CD4-positive, alpha-beta T cell (primary cell): ENCODE results near the gene SH2D7. TPM values are rescaled to one million over a fixed set of nuclear protein-coding genes. Genes with fewer than 3 reads are reported as not detected.

Experiments
- ATAC-seq: fragments of 200-7000 bp; cut with Tn5 transposase; one replicate; pipeline ENCODE4 v1.10.0; 2022; ENCODE audit warnings: mild to moderate bottlenecking; ENCODE audit not compliant: poor library complexity
- CTCF ChIA-PET: fragments of 350-600 bp; sonication (Branson Sonifier 250); formaldehyde crosslinking; loops from one replicate; lab custom pipeline; 2021; ENCODE audit warnings: antibody characterized with exemption, inconsistent platforms; lab: Charles Lee
- POLR2A ChIA-PET: fragments of 350-600 bp; sonication (Branson Sonifier 250); formaldehyde crosslinking; loops from one replicate; lab custom pipeline; 2021; ENCODE audit warnings: antibody characterized with exemption, inconsistent platforms; lab: Charles Lee
- DNase-seq, 14 experiments: peaks; one replicate each; pipeline ENCODE4 v3.0.0-alpha.2; 2013 to 2020; ENCODE audit warnings: mixed read lengths in 2 of 14
- H3K27ac ChIP-seq, 2 donors: one replicate each; pipeline versions ENCODE4 v1.5.1 to v1.7.0; 2013; ENCODE audit warnings: low read length in 2 of 2, low read depth in 1 of 2, mild to moderate bottlenecking in 1 of 2
- H3K27me3 ChIP-seq, 2 experiments: 1 replicate in 1 of 2; 2 replicates in 1 of 2; pipeline versions ENCODE4 v1.6.1 to v1.7.0; 2013; ENCODE audit warnings: low read length in 2 of 2, control low read depth in 1 of 2, mild to moderate bottlenecking in 1 of 2, moderate library complexity in 1 of 2; ENCODE audit not compliant: insufficient read depth in 2 of 2, control insufficient read depth in 1 of 2
- H3K36me3 ChIP-seq: one replicate; pipeline ENCODE4 v1.6.1; 2013; ENCODE audit warnings: low read length, control low read depth; ENCODE audit not compliant: insufficient read depth
- H3K4me1 ChIP-seq: one replicate; pipeline ENCODE4 v1.6.1; 2013; ENCODE audit warnings: low read length, control low read depth; ENCODE audit not compliant: insufficient read depth
- H3K4me3 ChIP-seq: one replicate; pipeline ENCODE4 v1.5.1; 2013; ENCODE audit warnings: mild to moderate bottlenecking, low read length, moderate library complexity
- H3K9me3 ChIP-seq, 2 experiments: 1 replicate in 1 of 2; 2 replicates in 1 of 2; pipeline versions ENCODE4 v1.6.1 to v1.7.0; 2013; ENCODE audit warnings: low read length in 2 of 2, mild to moderate bottlenecking in 2 of 2, control low read depth in 1 of 2, moderate library complexity in 1 of 2; ENCODE audit not compliant: control insufficient read depth in 1 of 2, insufficient read depth in 1 of 2
- H3K27ac Mint-ChIP-seq: one replicate; pipeline ENCODE4 v1.8.0; 2020; ENCODE audit warnings: mixed read lengths
- H3K27me3 Mint-ChIP-seq: one replicate; pipeline ENCODE4 v1.8.0; 2021; ENCODE audit warnings: mixed read lengths
- H3K36me3 Mint-ChIP-seq: one replicate; pipeline ENCODE4 v1.8.0; 2021; ENCODE audit warnings: low read depth, mixed read lengths
- H3K4me1 Mint-ChIP-seq: one replicate; pipeline ENCODE4 v1.8.0; 2021; ENCODE audit warnings: low read depth, mixed read lengths
- H3K4me3 Mint-ChIP-seq: one replicate; pipeline ENCODE4 v1.8.0; 2020; ENCODE audit warnings: mild to moderate bottlenecking, mixed read lengths
- H3K9me3 Mint-ChIP-seq: one replicate; pipeline ENCODE4 v1.8.0; 2020; ENCODE audit warnings: mixed read lengths
- CTCF ChIP-seq: fragments of 200-600 bp; IDR thresholded peaks from one replicate; pipeline ENCODE4 v1.8.0; 2022; ENCODE audit warnings: antibody characterized with exemption, mild to moderate bottlenecking
- intact Hi-C, 2 experiments: fragments of 100-400 bp; cut with DNase I in 1 of 2; cut with micrococcal nuclease in 1 of 2; formaldehyde crosslinking; loops; one replicate each; pipeline versions ENCODE4 v1.15.1 to v1.9.0; 2023 to 2025; cut with DNase I, micrococcal nuclease
- total RNA-seq, 174 experiments: library from RNA in 2 of 174; stranded (reverse) in 2 of 174; gene quantifications; one replicate each; pipeline ENCODE4 v1.2.3 and lab custom pipeline; 2021 to 2026

Gene SH2D7
- total RNA-seq, 2 experiments from 2014 or later: not detected

- no peak for ATAC-seq
- Histone ChIP-seq H3K36me3 (no peaks in the 10 kb centered on the region), H3K27me3 (no peaks in the 10 kb centered on the region), H3K27ac (peak overlapping the region; percentile 58 to 79), H3K4me3 (no peak overlapping the region), H3K9me3 (no peaks in the 10 kb centered on the region), H3K4me1 (peaks cover 95% of the 10 kb centered on the region)
- ChIA-PET CTCF (interaction anchor here (0.6 to 4.8 kb wide), 6 partner anchors 9 to 63 kb away, joined by 3 to 22 read pairs (median 8); partner anchors contain the start of gene CIB2), POLR2A (interaction anchor here (1.0 to 14.8 kb wide), 11 partner anchors 9 to 370 kb away, joined by 3 to 304 read pairs (median 7); partner anchors contain the start of genes IDH3A, IREB2, SKIC8 and TBC1D2B)
- peaks cover 13% of the 10 kb centered on the region for H3K4me1 Mint-ChIP-seq
- no peak overlapping the region for H3K27ac Mint-ChIP-seq
- H3K9me3 Mint-ChIP-seq: no peaks in the 10 kb centered on the region
- H3K27me3 Mint-ChIP-seq: no peaks in the 10 kb centered on the region
- no peak for DNase-seq
- intact Hi-C loops: loop anchor here in 1 of 2 experiments (1.0 kb wide), 1 partner anchor 33 kb away; no protein-coding TSS in a partner anchor
- no peak overlapping the region for H3K4me3 Mint-ChIP-seq
- no peaks in the 10 kb centered on the region for H3K36me3 Mint-ChIP-seq
- TF ChIP-seq CTCF: no peak
Measured at GRCh38 chr15:78067328-78068228, 24.8 kb upstream of the SH2D7 start.

GRCh38 chr15:78069052-78069414, 23.3 kb upstream of the SH2D7 start:
- CTCF ChIA-PET: interaction anchor here (1.0 to 4.8 kb wide), 6 partner anchors 9 to 39 kb away, joined by 3 to 22 read pairs (median 8); no protein-coding TSS in a partner anchor
- POLR2A ChIA-PET: interaction anchor here (0.5 to 14.8 kb wide), 10 partner anchors 8 to 836 kb away, joined by 3 to 304 read pairs (median 6); partner anchors contain the start of genes IREB2 and TBC1D2B
- intact Hi-C loops: loop anchor here in 1 of 2 experiments (1.0 kb wide), 1 partner anchor 19 kb away; no protein-coding TSS in a partner anchor
- H3K9me3 ChIP-seq: no peaks in the 10 kb centered on the region
- Mint-ChIP-seq H3K27ac (no peak overlapping the region), H3K4me3 (no peak overlapping the region), H3K36me3 (no peaks in the 10 kb centered on the region), H3K27me3 (no peaks in the 10 kb centered on the region), H3K4me1 (peaks cover 24% of the 10 kb centered on the region), H3K9me3 (no peaks in the 10 kb centered on the region)
- ATAC-seq (peak; percentile 17), DNase-seq (peak in 3 of 14 experiments; percentile 40 to 55 (median 52))
- peaks cover 93% of the 10 kb centered on the region for H3K4me1 ChIP-seq
- peak overlapping the region; percentile 36 for H3K4me3 ChIP-seq
- H3K27ac ChIP-seq: peak overlapping the region; percentile 58 to 79
- no peaks in the 10 kb centered on the region for H3K36me3 ChIP-seq
- H3K27me3 ChIP-seq: no peaks in the 10 kb centered on the region
- TF ChIP-seq CTCF: no peak

- H3K4me1 ChIP-seq: peaks cover 90% of the 10 kb centered on the region
- no peaks in the 10 kb centered on the region for H3K27me3 ChIP-seq
- ChIA-PET CTCF (interaction anchor here (1.0 to 4.8 kb wide), 4 partner anchors 14 to 39 kb away, joined by 5 to 22 read pairs (median 14); no protein-coding TSS in a partner anchor), POLR2A (interaction anchor here (0.8 to 14.8 kb wide), 10 partner anchors 16 to 368 kb away, joined by 3 to 304 read pairs (median 6); partner anchors contain the start of gene IREB2)
- H3K36me3 ChIP-seq: no peaks in the 10 kb centered on the region
- ATAC-seq: no peak
- intact Hi-C loops: loop anchor here in 1 of 2 experiments (1.0 kb wide), 1 partner anchor 19 kb away; no protein-coding TSS in a partner anchor
- peaks cover 29% of the 10 kb centered on the region for H3K4me1 Mint-ChIP-seq
- no peaks in the 10 kb centered on the region for H3K9me3 Mint-ChIP-seq
- no peaks in the 10 kb centered on the region for H3K27me3 Mint-ChIP-seq
- H3K9me3 ChIP-seq: no peaks in the 10 kb centered on the region
- no peak overlapping the region for H3K27ac Mint-ChIP-seq
- DNase-seq: peak in 2 of 14 experiments; percentile 45 to 50
- peaks cover 4% of the 10 kb centered on the region for H3K36me3 Mint-ChIP-seq
- peak overlapping the region; percentile 36 for H3K4me3 ChIP-seq
- no peak overlapping the region for H3K4me3 Mint-ChIP-seq
- TF ChIP-seq CTCF: no peak
- peak overlapping the region; percentile 58 to 79 for H3K27ac ChIP-seq
Measured at GRCh38 chr15:78069462-78070029, 22.8 kb upstream of the SH2D7 start.
